Measurements from ENCODE around the gene DXO. TPM values are rescaled to one million over a fixed set of nuclear protein-coding genes. Genes with fewer than 3 reads are reported as not detected.

Gene DXO
- total and polyA plus RNA-seq, 2 donors (not counting 1 experiment from before 2014, with no cell fraction given) = 36.1 to 150 TPM

GRCh38 chr6:31958741-31959739 is 12.9 kb downstream of the DXO start, which contains the start of the genes NELFE and SKIC2:
Gene NELFE, minus strand, starts transcription at chr6:31958971. Its CDS starts 525 bp downstream, at chr6:31958446.
Gene SKIC2, plus strand, starts transcription at chr6:31959175. Its CDS starts 18 bp downstream, at chr6:31959193.
- Histone ChIP-seq H3K4me3 (ENCODE audit: control extremely low read depth in 1 of 5, extremely low read depth in 1 of 5, insufficient read depth in 1 of 5, low read depth in 2 of 5, low read length in 4 of 5) (peak within 1 kb of the TSS; percentile 88 to 98 (median 91)), H3K4me1 (ENCODE audit: control insufficient read depth in 2 of 2, insufficient read depth in 2 of 2, low read length in 2 of 2) (peaks cover 16 to 23% of the 10 kb centered on the region in 2 donors), H3K9me3 (ENCODE audit: control extremely low read depth in 1 of 3, control insufficient read depth in 2 of 3, insufficient read depth in 1 of 3, low read length in 2 of 3) (no peaks in the 10 kb centered on the region), H3K36me3 (replicated peaks in 1 of 2; ENCODE audit: control extremely low read depth in 1 of 2, control insufficient read depth in 1 of 2, extremely low read depth in 1 of 2, insufficient read depth in 2 of 2, low read length in 1 of 2) (peaks cover 3 to 57% of the 10 kb centered on the region in 2 experiments), H3K4me2 (replicated peaks; ENCODE audit: low read depth, low read length, poor library complexity, severe bottlenecking) (peak within 1 kb of the TSS; percentile 93), H3K27ac (ENCODE audit: low read length in 2 of 2) (peak within 1 kb of the TSS; percentile 84 to 91), H3K27me3 (replicated peaks in 1 of 4; ENCODE audit: control extremely low read depth in 1 of 4, control insufficient read depth in 3 of 4, insufficient read depth in 4 of 4, low read length in 3 of 4) (no peaks in the 10 kb centered on the region), H3K79me2 (ENCODE audit: control insufficient read depth, insufficient read depth, low read length) (peaks cover 44% of the 10 kb centered on the region), H4K20me1 (ENCODE audit: control insufficient read depth, insufficient read depth, low read length, poor library complexity, severe bottlenecking) (no peaks in the 10 kb centered on the region), H2AFZ (ENCODE audit: insufficient read depth, low read depth, low read length, poor library complexity, severe bottlenecking) (peak within 1 kb of the TSS; percentile 95), H3K9ac (ENCODE audit: low read length) (peak within 1 kb of the TSS; percentile 97)
- TF ChIP-seq CTCF (IDR thresholded peaks at IDR 0.05) = no peak
- TF ChIP-seq EZH2 (IDR thresholded peaks at IDR 0.05; ENCODE audit: borderline replicate concordance, insufficient read depth, low read depth, low read length, poor library complexity, severe bottlenecking) = no peak
- ATAC-seq (ENCODE audit: low read depth) (peak; percentile 98), DNase-seq (peak; percentile 99)
- Mint-ChIP-seq H3K27ac (peak within 1 kb of the TSS; percentile 96), H3K4me3 (peak within 1 kb of the TSS; percentile 96), H3K27me3 (no peaks in the 10 kb centered on the region), H3K9me3 (ENCODE audit: insufficient read depth) (no peaks in the 10 kb centered on the region), H3K4me1 (peaks cover 30% of the 10 kb centered on the region)
- POLR2A ChIA-PET = interaction anchor here (0.6 to 1.6 kb wide), 8 partner anchors 8 to 977 kb away, joined by 3 to 24 read pairs (median 3); partner anchors contain the start of genes BAG6, DXO and EHMT2
- intact Hi-C loops (cut with micrococcal nuclease) = loop anchor here (1.0 to 5.0 kb wide), 8 partner anchors 13 to 557 kb away; partner anchors contain the start of genes AGPAT1, DXO, MICA and PRRC2A
- CTCF ChIA-PET = interaction anchor here (0.6 to 1.5 kb wide), 6 partner anchors 9 to 278 kb away, joined by 3 to 10 read pairs (median 4); partner anchors contain the start of genes DXO, LY6G5C and NEU1
- WGBS (ENCODE audit: insufficient coverage) = under 1% methylated on average over 57 of the region's 59 CpGs

Measured in B cell (primary cell).